Stimulated activated CD4-positive, alpha-beta T cell treated with anti-CD3 and anti-CD28 coated beads, Interleukin-2, amount 100 ng/mL, for 48 hours (primary cell): Measurements from ENCODE around the gene TSNAXIP1.

Experiments used
- DNase-seq, 2 donors: peaks; one replicate each; pipeline ENCODE4 v3.0.0-alpha.2; 2020

TSNAXIP1 gene, protein sequence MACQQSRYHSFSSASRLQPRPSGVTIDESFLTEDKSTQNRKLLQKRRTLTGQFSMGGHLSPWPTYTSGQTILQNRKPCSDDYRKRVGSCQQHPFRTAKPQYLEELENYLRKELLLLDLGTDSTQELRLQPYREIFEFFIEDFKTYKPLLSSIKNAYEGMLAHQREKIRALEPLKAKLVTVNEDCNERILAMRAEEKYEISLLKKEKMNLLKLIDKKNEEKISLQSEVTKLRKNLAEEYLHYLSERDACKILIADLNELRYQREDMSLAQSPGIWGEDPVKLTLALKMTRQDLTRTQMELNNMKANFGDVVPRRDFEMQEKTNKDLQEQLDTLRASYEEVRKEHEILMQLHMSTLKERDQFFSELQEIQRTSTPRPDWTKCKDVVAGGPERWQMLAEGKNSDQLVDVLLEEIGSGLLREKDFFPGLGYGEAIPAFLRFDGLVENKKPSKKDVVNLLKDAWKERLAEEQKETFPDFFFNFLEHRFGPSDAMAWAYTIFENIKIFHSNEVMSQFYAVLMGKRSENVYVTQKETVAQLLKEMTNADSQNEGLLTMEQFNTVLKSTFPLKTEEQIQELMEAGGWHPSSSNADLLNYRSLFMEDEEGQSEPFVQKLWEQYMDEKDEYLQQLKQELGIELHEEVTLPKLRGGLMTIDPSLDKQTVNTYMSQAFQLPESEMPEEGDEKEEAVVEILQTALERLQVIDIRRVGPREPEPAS

DNA sequence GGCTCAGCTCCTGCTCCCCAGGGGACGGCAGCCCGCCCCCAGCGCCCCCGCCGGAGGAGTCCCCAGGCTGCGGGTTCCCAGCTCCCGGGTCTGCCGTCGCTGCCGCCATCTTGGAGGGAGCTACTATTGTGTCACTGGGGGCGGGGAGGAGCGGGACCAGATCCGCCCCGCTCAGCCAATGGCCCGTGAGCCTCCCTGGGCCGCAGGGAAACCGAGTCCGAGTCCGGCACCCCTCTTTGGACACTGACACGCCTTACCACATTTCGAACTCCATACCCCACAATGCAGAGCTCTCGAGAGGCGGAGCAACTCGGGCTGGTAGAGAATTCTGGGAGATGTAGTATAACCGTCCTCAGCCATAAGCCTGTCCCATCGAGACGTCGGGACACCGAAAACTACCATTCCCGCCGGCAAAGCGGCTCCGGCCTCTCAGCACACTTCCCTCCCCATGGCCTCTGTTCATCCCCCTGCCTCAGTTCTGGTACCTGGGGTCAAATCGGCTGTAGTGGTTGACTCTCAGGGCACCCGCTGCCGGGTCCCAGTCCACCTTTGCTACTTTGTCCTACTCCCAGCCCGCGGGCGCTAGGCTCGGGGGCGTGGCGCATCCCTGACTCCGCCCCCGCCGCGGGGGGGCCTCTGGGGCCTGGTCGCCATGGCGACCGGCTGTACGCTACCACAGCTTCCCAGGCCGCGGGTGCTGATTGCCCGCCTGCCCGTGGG, at the start of gene TSNAXIP1, which contains the start of gene RANBP10:
TSNAXIP1 (plus strand) TSS at position 462 of the 720 bp plus-strand sequence. CDS start 261 bp downstream, outside the sequence.
RANBP10 (minus strand) TSS at position 133 of the 720 bp plus-strand sequence; CDS start at position 109, 24 bp downstream.
- DNase-seq: peak; percentile 89 to 93

DNA sequence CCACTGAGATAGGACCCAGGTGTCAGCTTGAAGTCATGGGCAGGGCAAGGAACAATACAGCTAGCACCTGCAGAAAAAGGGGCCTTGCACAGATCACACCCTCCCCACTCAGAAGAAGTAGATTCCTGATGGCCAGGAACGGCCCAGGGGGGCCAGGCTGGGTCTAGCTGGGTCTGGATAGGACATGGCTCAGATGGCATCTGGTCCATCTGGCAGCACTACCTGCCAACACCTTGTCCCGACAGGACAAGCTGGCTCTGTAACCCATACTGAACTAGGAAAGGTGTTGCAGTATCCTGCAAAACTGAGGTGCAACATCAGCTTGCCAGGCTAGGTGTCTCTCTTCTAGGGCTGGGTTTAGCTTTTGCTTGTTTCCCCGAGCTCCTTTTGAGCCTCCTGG, 48.7 kb upstream of the TSNAXIP1 start:
- no peak for DNase-seq

DNA sequence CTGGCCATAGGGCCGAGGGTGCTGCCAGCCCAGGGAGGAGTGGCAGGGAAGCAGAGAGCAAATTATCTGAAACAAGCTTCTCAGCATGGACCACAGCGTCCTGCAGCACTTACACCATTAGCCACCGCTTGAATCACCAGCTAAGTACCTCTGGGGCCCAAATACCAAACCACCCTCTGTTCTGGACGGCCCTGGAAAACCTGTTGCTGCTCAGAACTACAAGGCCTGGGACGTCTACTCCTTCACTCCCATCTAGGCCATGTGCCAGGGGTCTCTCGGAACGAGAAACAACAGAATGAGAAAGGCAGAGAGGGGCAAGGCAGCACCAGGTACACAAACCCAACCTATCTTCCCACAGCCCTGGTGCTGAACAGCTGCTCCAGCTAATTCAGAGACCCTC, 47.7 kb upstream of the TSNAXIP1 start:
- DNase-seq: no peak

DNA sequence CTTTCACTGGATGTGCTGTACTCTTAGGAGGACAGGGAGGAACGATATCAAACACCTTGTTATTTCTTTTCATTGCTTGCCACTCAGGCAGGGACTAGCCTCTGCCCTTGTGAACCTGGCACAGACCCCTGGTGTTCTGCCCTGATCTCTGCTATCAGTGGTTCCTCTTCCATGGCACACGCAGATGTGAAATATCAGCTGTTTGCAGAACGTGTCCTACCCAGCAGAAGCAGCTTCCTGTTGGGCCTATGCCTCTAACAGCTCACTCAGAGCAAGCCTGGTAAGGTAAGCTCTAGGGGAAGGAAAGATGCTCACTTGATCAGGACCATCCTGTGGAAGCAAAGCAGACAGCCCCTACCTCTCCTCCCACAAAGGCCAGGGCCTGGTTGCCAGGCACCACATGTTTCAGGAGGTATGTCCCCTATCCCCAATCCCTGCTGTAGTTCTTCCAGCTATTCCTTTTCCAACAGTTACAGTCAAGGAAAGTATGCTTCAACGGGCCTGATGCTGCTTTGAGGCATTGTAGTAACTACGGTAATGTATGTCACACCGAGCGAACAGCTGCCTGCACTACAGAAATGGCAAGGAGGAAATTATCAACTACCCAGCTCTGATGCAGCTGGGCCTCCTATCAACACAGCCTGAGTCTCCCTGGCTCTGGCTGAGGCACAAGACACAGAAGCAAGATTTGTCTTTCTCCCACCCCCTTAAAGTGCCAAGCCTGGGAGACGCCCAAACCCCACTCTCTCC, 46.3 kb upstream of the TSNAXIP1 start:
- no peak for DNase-seq

DNA sequence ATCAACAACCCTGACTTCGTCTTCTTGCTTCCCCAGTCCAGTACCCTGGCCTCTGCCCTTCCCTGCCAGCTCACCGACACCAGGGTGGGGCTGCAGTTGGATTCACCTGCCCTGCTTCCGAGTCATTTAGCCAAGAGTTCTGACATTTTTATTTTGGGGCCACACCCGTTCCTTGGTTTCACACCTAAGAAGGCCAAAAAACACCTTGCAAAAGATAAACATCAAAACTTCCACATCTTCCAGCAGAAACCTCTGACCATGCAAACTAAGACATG, 45.8 kb upstream of the TSNAXIP1 start:
- DNase-seq: no peak

DNA sequence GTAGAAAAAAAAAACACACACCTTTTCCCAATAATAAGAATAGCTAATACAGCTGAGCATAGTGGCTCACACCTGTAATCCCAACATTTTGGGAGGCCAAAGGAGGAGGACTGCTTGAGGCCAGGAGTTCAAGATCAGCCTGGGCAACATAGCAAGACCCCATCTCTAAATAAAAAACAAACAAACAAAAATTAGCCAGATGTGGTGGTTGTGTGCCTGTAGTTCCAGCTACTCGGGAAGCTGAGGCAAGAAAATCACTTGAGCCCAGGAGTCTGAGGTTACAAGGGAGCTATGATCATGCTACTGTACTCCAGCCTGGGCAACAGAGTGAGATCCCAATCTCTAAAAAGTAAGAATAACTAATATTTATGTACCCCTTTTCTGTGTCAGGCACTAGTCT, 44.8 kb upstream of the TSNAXIP1 start:
- no peak for DNase-seq

DNA sequence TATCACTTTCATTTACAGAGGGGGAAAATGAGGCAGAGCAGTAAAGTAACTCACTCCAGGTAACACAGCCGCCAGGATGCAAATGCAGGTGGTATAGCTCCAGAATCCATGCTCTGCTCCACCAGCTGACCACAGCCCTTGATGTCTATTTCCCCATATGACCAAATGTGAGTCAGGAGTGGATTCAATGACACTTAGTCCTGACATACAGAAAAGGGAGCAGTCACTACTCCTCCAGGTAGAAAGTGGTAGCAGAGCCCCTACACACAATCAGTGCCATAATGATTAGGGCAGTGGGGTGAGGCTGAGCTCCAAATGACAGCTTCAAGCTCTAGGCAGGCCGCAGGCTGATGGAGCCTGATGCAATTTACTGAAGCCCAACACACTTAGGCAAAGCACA, 44.3 kb upstream of the TSNAXIP1 start:
- DNase-seq: no peak

DNA sequence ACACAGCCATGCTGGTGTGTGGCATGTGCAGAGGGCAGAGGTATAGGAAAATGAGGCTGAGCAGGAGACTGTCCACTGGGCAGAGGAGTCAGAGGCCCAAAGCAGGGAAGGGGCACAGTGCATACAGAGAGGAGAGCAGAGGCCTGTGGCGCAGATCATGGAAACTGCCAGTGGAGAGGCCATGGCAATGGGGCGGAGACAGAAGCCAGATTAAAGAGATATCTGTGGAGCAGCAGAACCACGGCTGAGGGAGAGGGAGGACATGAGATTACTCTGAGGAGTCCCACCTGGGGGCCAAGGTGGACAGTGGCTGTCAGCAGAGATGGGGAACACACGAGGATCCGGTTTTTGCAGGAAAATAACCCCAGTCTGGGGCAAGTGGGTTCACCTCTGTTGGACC, 43.6 kb upstream of the TSNAXIP1 start:
- DNase-seq: no peak

DNA sequence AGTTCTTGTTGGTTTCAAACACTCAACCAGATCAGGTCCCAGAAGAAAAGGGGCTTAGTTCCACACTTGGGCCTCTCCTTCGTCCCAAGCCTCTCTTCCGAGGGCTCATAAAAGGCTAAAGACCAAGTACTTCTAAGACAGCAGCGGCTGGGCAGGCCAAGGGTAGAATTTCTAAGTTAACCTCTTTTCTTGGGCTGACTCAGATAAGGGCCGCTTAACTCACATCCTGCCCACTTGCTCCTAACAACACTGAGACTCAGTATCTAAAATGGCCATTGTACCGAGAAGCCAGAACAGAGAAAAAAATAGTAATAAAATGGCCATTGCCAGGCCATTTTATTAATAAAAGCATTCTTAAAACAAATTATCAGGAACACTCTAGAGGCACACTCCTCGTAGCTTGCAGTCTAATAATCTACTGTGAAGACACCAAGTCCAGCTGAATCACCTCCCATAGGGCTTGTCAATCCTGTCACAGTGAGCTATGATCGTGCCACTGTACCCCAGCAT, 42.5 kb upstream of the TSNAXIP1 start:
- DNase-seq: no peak

DNA sequence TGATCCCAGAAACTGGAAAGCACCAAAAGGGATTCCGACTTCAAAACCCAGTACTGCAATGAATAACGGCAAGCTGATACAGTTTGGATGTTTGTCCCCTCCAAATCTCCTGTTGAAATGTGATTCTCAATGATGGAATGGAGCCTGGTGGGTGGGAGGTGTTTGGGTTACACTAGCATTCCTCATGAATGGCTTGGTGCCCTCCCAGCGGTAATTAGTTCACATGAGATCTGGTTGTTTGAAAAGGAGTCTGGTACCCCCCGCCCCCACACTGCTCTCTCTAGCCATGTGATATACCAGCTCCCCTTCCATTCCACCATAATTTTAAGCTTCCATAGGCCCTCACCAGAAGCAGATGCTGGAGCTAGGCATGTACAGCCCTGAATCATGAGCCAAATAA, 40.4 kb upstream of the TSNAXIP1 start:
- DNase-seq: no peak

DNA sequence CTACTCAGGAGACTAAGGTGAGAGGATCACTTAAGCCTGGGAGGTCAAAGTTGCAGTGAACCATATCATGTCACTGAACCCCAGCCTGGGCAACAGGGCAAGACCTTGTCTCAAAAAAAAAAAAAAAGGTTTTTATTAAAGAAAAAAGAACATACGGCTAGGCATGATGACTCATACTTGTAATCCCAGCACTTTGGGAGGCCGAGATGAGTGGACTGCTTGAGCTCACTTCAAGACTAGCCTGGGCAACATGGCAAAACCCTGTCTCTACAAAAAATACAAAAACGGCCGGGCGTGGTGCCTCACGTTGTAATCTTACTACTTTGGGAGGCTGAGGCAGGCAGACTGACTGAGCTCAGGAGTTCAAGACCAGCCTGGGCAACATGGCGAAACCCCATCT, 38.7 kb upstream of the TSNAXIP1 start:
- DNase-seq: no peak

DNA sequence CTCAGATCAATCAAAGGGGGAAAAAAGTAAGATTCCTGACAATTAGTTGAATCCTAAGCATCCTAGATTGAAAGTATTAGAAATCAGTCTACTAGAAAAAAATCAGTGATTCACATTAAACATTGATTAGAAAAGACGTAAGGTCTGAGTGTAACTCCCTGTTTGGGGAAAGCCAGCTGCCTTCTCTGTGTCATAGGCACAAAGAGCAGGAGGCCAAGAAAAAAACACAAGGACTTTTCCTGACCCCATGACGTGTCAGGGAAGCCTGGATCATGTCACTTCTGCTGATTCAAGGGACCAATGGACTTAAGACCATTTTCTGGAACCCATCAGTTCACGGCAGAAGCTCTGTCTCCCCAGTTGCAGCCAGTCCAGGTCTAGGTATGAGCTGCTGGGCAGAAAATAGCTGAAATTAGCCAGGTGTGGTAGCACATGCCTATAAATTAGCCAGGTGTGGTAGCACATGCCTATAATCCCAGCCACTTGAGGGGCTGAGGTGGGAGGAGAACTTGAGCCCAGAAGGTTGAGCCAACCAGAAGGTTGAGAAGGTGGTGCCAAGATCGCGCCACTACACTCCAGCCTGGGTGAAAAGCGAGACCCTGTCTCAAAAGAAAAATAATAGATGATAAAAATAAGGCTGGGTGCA, 36.2 kb upstream of the TSNAXIP1 start:
- DNase-seq: no peak

DNA sequence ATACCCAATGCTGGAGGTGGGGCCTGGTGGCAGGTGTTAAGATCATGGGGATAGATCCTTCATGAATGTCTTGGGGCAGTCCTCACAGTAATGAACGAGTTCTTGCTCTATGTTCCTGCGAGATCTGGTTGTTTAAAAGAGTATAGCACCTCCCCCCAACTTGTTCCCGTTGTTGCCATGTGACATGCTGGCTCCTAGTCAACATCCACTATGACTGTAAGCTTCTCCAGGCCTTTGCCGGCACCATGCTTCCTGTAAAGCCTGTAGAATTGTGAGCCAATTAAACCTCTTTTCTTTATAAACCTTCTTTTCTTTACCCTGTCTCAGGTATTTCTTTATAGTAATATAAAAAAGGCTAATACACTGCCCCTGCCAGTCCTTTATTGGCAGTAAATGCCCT, 33.6 kb upstream of the TSNAXIP1 start:
- DNase-seq: no peak

DNA sequence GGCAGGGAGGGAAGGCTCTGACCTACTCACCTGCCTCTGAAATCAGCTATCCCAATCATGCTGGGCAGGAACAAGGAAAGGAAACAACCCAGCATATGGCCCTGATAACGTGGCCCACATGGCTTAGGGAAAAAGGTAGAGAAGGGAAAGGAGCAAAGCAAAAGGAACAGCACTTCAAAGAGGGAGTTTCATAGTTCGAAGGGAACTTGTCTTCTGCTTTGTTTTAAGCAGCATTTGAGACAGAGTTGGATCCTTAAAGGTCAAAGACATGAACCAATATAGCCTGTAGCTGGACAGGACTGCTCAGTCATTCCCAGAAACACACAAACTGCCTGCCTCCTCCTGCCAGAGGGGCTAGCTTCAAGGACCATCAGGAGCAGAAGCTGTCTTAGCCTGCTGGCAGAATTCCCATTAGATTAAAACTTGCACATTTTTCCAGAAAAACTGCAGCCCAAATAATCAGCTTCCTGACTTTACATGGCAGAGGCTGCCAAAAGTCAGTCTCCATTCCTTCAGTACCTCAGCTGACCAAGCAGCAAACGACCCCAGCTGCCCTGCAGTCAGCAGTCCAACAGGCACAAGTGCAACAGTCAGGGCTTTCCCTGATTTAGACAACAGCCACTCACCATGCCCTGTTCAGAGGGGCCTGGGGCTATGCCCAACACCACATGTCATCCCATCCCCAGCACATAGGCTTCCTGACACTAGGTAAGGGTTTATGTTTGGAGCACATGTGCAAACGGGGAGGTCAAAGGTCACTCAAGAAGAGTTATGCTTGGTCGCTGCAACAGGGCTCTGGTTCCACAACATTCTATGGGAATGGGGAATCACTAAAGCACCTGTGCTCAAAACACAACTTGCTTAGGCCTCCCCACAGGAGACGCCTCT, 32.9 kb upstream of the TSNAXIP1 start:
- no peak for DNase-seq

DNA sequence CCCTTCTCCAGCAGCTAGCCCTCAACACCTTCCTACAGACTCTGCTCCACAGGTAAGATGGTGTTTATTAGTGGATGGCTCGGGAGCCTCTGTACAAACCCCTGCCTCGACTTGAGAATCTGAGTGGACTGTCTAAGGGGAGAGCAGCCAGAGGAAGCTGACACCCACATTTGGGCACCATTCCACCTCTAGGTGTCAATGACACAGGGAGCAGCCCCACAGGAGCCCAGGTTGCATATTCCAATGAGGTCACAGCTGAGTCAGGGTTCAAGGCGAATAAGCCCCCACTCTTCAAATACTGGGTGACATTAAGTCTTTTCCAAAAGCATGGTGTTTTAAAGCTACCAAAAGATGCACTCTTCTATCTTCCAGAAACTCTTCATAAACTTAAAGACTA, 32.2 kb upstream of the TSNAXIP1 start:
- DNase-seq: no peak

DNA sequence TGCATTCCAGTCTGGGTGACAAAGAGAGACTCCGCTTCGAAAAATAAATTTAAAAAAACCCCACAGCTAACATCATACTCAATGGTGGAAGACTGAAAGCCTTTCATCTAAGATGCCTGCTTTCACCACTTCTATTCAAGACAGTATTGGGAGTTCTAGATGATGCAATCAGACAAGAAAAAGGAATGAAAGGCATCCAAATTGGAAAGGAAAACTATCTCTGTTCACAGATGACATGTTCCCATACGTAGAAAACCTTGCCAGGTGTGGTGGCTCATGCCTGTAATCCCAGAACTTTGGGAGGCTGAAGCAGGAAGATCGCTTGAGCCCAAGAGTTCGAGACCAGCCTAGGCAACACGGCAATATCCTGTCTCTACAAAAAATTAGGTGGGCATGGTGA, 31.4 kb upstream of the TSNAXIP1 start:
- DNase-seq: no peak

DNA sequence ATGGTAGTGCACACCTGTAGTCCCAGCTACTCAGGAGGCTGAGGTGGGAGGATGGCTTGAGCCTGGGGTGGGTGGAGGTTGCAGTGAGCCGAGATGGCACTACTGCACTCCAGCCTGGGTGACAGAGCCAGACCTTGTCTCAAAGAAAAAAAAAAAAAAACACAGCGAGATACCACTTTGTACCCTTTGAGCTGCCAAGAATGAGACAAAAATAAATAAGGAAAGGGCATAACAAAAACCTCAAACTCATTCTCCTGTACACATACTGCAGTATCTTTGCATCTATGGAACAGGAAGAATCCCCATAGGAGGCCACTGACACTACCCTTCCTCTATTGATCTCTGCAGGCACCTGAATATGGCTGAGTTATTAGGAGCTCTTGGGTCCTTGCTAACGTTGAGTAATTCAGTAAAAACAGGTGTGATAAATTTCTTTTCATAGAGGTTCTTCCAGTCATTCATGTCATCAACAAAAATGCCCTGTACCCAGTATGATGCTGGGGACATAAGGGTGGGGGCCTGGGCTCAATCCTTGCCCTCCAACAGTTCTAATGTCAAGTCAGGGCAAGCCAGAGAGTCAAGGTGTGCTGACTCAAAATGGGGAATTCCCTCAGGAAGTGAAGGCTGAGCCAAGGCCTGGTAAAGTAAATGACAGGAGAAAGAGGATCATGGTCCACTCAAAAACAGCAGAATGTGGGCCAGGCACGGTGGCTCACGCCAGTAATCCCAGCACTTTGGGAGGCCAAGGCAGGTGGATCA, 27.3 kb upstream of the TSNAXIP1 start:
- no peak for DNase-seq

DNA sequence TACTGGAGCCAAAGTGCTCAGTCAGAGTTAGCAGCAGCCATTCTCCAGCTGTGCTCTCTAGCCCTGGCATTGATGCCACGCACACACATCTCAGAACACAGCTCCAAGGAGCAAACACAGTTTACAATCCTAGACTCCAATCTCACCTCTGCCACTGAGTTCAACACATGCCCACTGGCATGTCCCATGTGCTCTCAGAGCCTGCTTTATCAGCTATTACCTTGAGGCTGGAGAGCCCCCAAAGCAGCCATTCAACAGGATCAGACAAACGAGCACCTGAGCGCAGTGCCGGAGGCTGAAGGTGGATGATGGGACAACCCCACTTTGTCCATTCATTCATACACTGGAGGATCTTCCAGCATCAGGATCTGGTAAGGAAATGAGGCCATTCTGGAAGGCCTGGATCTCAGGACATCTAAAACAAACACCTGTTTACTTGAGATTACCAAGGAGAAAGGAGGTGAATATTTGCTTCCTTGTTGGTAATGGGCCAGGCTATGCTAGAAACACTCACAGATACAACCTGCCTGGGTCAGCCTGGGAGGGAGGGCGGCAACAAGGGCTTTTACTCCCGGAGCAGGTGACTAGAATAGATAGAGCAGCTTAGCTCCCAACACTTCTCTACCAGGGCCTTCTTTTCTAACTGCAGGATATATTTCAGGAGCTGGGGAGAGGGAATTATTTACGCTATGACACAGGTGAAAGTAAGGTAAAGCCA, 25.7 kb upstream of the TSNAXIP1 start:
- DNase-seq: no peak

DNA sequence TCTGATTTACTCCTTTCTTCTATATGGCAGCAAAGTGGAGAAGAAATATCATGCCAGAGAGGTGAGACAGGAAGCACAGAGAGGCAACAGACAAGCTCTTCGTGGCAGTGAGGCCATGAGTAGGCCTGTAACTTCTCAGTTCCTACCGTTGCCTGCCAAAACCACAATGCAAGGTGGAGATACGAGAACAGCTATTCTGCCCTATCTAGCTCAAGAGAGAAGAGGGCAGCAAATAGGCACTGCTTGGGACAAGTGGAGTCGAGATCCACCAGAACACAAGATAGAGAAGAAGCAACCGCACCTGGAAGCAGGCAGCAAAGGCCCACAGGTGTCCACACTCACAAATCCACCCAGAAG, 25.1 kb upstream of the TSNAXIP1 start:
- no peak for DNase-seq
